K562 (cell line): ENCODE data around the gene GPR25. TPM values are rescaled to one million over a fixed set of nuclear protein-coding genes. Genes with fewer than 3 reads are reported as not detected.

Experiments
- ATAC-seq: fragments of 200-7000 bp; cut with Tn5 transposase; 3 replicates; pipeline ENCODE4 v1.9.1; 2020; ENCODE audit warnings: moderate library complexity
- BruUV-seq: library from RNA; stranded (reverse); fragments of 400-500 nt; replicated peaks from 2 replicates; lab custom pipeline; 2021; lab: Mats Ljungman, UMichigan
- CTCF ChIA-PET: fragments of 300-600 bp; formaldehyde crosslinking; extraction: SDS; loops from one replicate; lab custom pipeline; 2021; ENCODE audit warnings: low intra/inter-chr PET ratio; lab: Yijun Ruan, JAX
- POLR2A ChIA-PET: fragments of 300-600, 350-650 bp; sonication (Branson Sonifier 250); formaldehyde crosslinking; extraction: SDS; loops from one replicate; lab custom pipeline; 2021; ENCODE audit warnings: antibody characterized with exemption, inconsistent platforms; lab: Yijun Ruan, JAX
- DNase-seq, 4 experiments: peaks; one replicate each; pipeline versions ENCODE4 v3.0.0 to v3.0.0-alpha.2; 2011 to 2018; ENCODE audit warnings: low spot score in 3 of 4, mixed read lengths in 3 of 4; ENCODE audit errors: extremely low read depth in 1 of 4
- FAIRE-seq: peaks from 2 replicates; lab custom pipeline; 2011; peaks lifted over from hg19 to GRCh38; lab: Jason Lieb, UNC
- H2AFZ ChIP-seq: 2 replicates; pipeline ENCODE4 v1.6.0; 2011; ENCODE audit warnings: low read depth, low read length, control low read depth, inconsistent platforms
- H3K27ac ChIP-seq: fragments of 200-600 bp; 3 replicates; pipeline ENCODE4 v1.8.0; 2011; ENCODE audit warnings: low read depth, mild to moderate bottlenecking, control low read depth, inconsistent platforms, low read length, moderate library complexity, mixed read lengths; ENCODE audit errors: extremely low read depth
- H3K27me3 ChIP-seq, 2 experiments: fragments of 300-600 bp in 1 of 2; 2 replicates in 1 of 2; 3 replicates in 1 of 2; pipeline versions ENCODE4 v1.6.0 to v1.8.0; 2011; ENCODE audit warnings: inconsistent platforms in 2 of 2, low read length in 2 of 2, mild to moderate bottlenecking in 1 of 2, mixed read lengths in 1 of 2, moderate library complexity in 1 of 2; ENCODE audit not compliant: control insufficient read depth in 2 of 2, insufficient read depth in 2 of 2
- H3K36me3 ChIP-seq: fragments of 300-600 bp; 3 replicates; pipeline ENCODE4 v1.8.0; 2011; ENCODE audit warnings: mild to moderate bottlenecking, low read length, inconsistent platforms; ENCODE audit not compliant: control insufficient read depth, insufficient read depth
- H3K4me1 ChIP-seq, 2 experiments: fragments of 200-600 bp in 1 of 2; replicated peaks in 1 of 2; 2 replicates in 1 of 2; 3 replicates in 1 of 2; pipeline versions ENCODE4 v1.5.1 to v1.8.0; 2011; ENCODE audit warnings: inconsistent platforms in 2 of 2, low read length in 2 of 2, mild to moderate bottlenecking in 1 of 2, mixed read lengths in 1 of 2, moderate library complexity in 1 of 2; ENCODE audit not compliant: control insufficient read depth in 2 of 2, insufficient read depth in 2 of 2
- H3K4me2 ChIP-seq: 2 replicates; pipeline ENCODE4 v1.6.1; 2011; ENCODE audit warnings: low read length, control low read depth, inconsistent platforms, mixed read lengths; ENCODE audit not compliant: insufficient read depth
- H3K4me3 ChIP-seq: fragments of 200-600 bp; sonication (generic), shearing (Covaris generic); 2 replicates; pipeline ENCODE4 v1.5.1; 2016; ENCODE audit warnings: control low read depth, inconsistent platforms
- H3K79me2 ChIP-seq: fragments of 200-600 bp; 3 replicates; pipeline ENCODE4 v1.8.0; 2011; ENCODE audit warnings: low read length, inconsistent platforms; ENCODE audit not compliant: control insufficient read depth, insufficient read depth
- H3K9ac ChIP-seq, 2 experiments: 2 replicates each; pipeline versions ENCODE4 v1.6.0 to v1.6.1; 2011; ENCODE audit warnings: low read depth in 2 of 2, low read length in 2 of 2, control low read depth in 1 of 2, inconsistent platforms in 1 of 2, mild to moderate bottlenecking in 1 of 2, mixed read lengths in 1 of 2; ENCODE audit not compliant: insufficient read depth in 1 of 2
- H3K9me1 ChIP-seq: one replicate; pipeline ENCODE4 v1.6.0; 2011; ENCODE audit warnings: inconsistent platforms, mild to moderate bottlenecking, low read length, moderate library complexity; ENCODE audit not compliant: control insufficient read depth, insufficient read depth
- H3K9me3 ChIP-seq: replicated peaks from 2 replicates; pipeline ENCODE4 v1.5.1; 2011; ENCODE audit warnings: low read depth, low read length, inconsistent platforms; ENCODE audit not compliant: control insufficient read depth, insufficient read depth
- H4K20me1 ChIP-seq: replicated peaks from 2 replicates; pipeline ENCODE4 v1.6.1; 2011; ENCODE audit warnings: low read length, inconsistent platforms, mixed read lengths; ENCODE audit not compliant: control insufficient read depth, insufficient read depth
- ADNP ChIP-seq: fragments of 200-800 bp; sonication (Bioruptor generic); IDR thresholded peaks from 2 replicates; pipeline ENCODE4 v1.6.1; 2016; ENCODE audit warnings: missing genetic modification characterization, missing compliant biosample characterization
- ARID3A ChIP-seq: IDR thresholded peaks from 2 replicates; pipeline ENCODE4 v1.6.1; 2012; ENCODE audit warnings: low read depth, low read length, improper control_type of control experiment, borderline replicate concordance
- CREB5 ChIP-seq: fragments of 250-450 bp; sonication (Bioruptor Pico); IDR thresholded peaks from 2 replicates; pipeline ENCODE4 v1.5.0; 2020; ENCODE audit warnings: mild to moderate bottlenecking
- EP300 ChIP-seq: IDR thresholded peaks from 2 replicates; pipeline ENCODE4 v1.6.1; 2012; ENCODE audit warnings: low read length, improper control_type of control experiment
- NFE2 ChIP-seq: IDR thresholded peaks from 2 replicates; pipeline ENCODE4 v1.6.1; 2014; ENCODE audit warnings: antibody characterized with exemption, low read depth
- NFE2L1 ChIP-seq: fragments of 450-650 bp; IDR thresholded peaks from 2 replicates; pipeline ENCODE4 v1.6.1; 2016; ENCODE audit warnings: missing genetic modification characterization, low read depth, mild to moderate bottlenecking, missing compliant biosample characterization, moderate library complexity, borderline replicate concordance
- POLR2B ChIP-seq: fragments of 450-650 bp; IDR thresholded peaks from 2 replicates; pipeline ENCODE4 v1.6.1; 2018; ENCODE audit warnings: low read depth; ENCODE audit not compliant: partially characterized antibody
- SOX6 ChIP-seq: fragments of 450-650 bp; IDR thresholded peaks from 2 replicates; pipeline ENCODE4 v1.6.1; 2014; ENCODE audit warnings: mild to moderate bottlenecking
- ZFP91 ChIP-seq: sonication (generic); formaldehyde crosslinking; IDR thresholded peaks from 2 replicates; pipeline ENCODE4 v1.8.0; 2022; ENCODE audit warnings: mild to moderate bottlenecking, missing genetic modification reagents
- ZNF165 ChIP-seq: fragments of 250-450 bp; sonication (Bioruptor Pico); IDR thresholded peaks from 2 replicates; pipeline ENCODE4 v1.4.0; 2020; ENCODE audit warnings: borderline replicate concordance
- WGBS: fragments of 100-300 bp; shearing (Covaris generic); methylation state at CpG from one replicate; pipeline ENCODE4 v1.1.6; 2016; ENCODE audit warnings: low coverage, mixed read lengths; ENCODE audit not compliant: insufficient coverage; ENCODE audit errors: missing lambda C conversion rate; 5-methylcytosine and 5-hydroxymethylcytosine counted together
- in situ Hi-C: fragments of 300-500 bp; cut with MboI; formaldehyde crosslinking; loops from 4 replicates; pipeline ENCODE4 v1.15.0; 2018; ENCODE audit warnings: inconsistent platforms, mixed read lengths
- intact Hi-C: fragments of 100-400 bp; cut with micrococcal nuclease; formaldehyde crosslinking; loops from 2 replicates; pipeline ENCODE4 v1.14.2; 2022
- polyA plus RNA-seq, 8 experiments: library from polyadenylated mRNA; depleted of rRNA in 4 of 8; stranded (reverse) in 5 of 8; unstranded in 3 of 8; fragments of >200 nt; fragmentation: Nextera tagmentation in 2 of 8; fragmentation: Illumina TruSeq in 1 of 8; extraction: Ambion mirVana in 2 of 8; extraction: Trizol in 1 of 8; gene quantifications; 2 replicates each; pipeline versions ENCODE4 v1.2.1 to v1.2.3, GENCODE V29; 2011 to 2014; ENCODE audit warnings: inconsistent platforms in 1 of 8, missing spikeins in 1 of 8
- total RNA-seq, 7 experiments: library from RNA; depleted of rRNA in 6 of 7; stranded (reverse); fragments of >200 nt in 6 of 7; fragmentation: Illumina TruSeq in 2 of 7; extraction: Trizol in 2 of 7; gene quantifications; 2 replicates each; pipeline versions ENCODE4 v1.2.1 to v1.2.3, GENCODE V29; 2011 to 2021; ENCODE audit warnings: low replicate concordance in 1 of 7

GPR25 gene
- total and polyA plus RNA-seq, 9 of the 15 experiments (the other 6 are each of a cell fraction or from before 2014, with no cell fraction given), result not detected

- Histone ChIP-seq H3K79me2 (no peaks in the 10 kb centered on the region), H3K36me3 (no peaks in the 10 kb centered on the region), H4K20me1 (0 out of 2 replicates have a peak, but pooled peaks cover 7% of the 10 kb centered on the region), H3K27ac (no peak overlapping the region), H3K9me1 (no peaks in the 10 kb centered on the region), H3K9me3 (no peaks in the 10 kb centered on the region), H3K9ac (no peak overlapping the region), H3K4me2 (no peak overlapping the region), H3K4me3 (no peak overlapping the region)
- DNase-seq, result no peak
- CTCF ChIA-PET, result no interaction called here
- in situ Hi-C loops, result no loop called here
- WGBS, result 1% methylated on average over 5 of the region's 5 CpGs
- TF ChIP-seq ZFP91 (CRISPR knock-in tag) (no peak), NFE2 (no peak), POLR2B (no peak), EP300 (no peak), ZNF165 (CRISPR knock-in tag) (no peak), ADNP (tag) (no peak), CREB5 (CRISPR knock-in tag) (no peak), SOX6 (no peak), NFE2L1 (tag) (no peak), ARID3A (no peak)
- TF ChIP-seq, all 486 proteins: peak for 0
- H3K4me1 ChIP-seq, result no peaks in the 10 kb centered on the region
- POLR2A ChIA-PET, result no interaction called here
- FAIRE-seq (no peak), ATAC-seq (no peak)
- no peak overlapping the region for H2AFZ ChIP-seq
- no TSS peak for BruUV-seq
- intact Hi-C loops, result no loop called here
- H3K27me3 ChIP-seq, result peaks cover 26 to 36% of the 10 kb centered on the region in 2 experiments
These were observed 6.3 kb upstream of the GPR25 start for GRCh38 chr1:200866521-200866920.
